Measurements from ENCODE around the gene EMILIN1. TPM values are rescaled to one million over a fixed set of nuclear protein-coding genes. Genes with fewer than 3 reads are reported as not detected.

The EMILIN1 gene
- total and polyA plus RNA-seq, 2 donors (not counting 3 experiments of a cell fraction or from before 2014, with no cell fraction given) = 11.7 to 16.6 TPM

DNA sequence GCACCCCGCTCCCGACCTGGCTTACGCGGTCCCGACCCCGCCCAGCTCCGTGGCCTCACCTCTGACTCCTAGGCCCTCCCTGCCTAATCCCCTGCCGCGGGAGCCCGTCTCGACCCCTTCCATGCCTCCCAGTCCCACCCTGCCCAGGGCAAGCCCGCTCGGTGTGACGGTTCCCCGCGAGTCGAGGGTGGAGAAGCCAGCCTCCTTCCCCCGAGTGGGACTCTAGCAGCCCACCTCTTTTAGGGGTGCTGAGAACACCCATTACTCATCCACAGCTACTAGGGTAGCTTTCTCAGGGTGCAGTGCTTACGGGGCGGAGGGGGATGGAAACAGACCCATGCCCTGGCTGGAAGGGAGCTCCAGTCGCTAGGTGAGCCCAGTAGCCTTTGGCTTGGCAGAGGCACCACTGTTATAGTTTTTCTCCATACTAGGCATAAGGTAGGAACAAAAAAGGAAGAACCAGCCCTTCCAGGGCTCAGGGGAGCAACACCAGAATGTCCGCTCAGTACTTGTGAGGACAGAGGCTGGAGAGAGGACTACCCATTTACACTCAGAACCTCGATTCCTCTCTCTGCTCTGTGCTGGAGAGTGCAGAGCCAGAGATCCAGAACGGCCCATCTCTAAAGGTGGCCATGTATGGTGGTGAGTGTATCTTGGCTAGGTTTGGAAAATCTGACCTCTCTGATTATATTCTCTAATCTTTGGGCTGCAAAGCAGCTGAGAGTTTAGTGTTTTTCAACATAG, 26.3 kb upstream of the EMILIN1 start:
- ChIA-PET POLR2A (interaction anchor here (2.2 kb wide), 1 partner anchor 20 kb away, joined by 7 read pairs; the partner anchor contains the start of gene OST4), CTCF (interaction anchor here (0.9 to 5.9 kb wide), 9 partner anchors 18 to 206 kb away, joined by 3 to 39 read pairs (median 7); partner anchors contain the start of genes KHK, OST4 and PREB)
- Histone ChIP-seq H3K4me2 (ENCODE audit: insufficient read depth, low read length) (peak overlapping the region; percentile 76), H3K4me1 (ENCODE audit: control insufficient read depth, extremely low read depth, insufficient read depth, low read length) (peaks cover 12% of the 10 kb centered on the region), H3K4me3 (replicated peaks in 1 of 3; ENCODE audit: insufficient read depth in 1 of 3, low read depth in 1 of 3, low read length in 3 of 3) (peak overlapping the region; percentile 67 to 93 (median 73)), H3K27ac (ENCODE audit: insufficient read depth, low read depth, low read length) (no peak overlapping the region), H3K79me2 (ENCODE audit: control insufficient read depth, insufficient read depth, low read length) (no peaks in the 10 kb centered on the region), H2AFZ (ENCODE audit: low read depth, low read length) (peak overlapping the region; percentile 93), H3K36me3 (ENCODE audit: control insufficient read depth in 2 of 2, extremely low read depth in 1 of 2, insufficient read depth in 2 of 2, low read length in 2 of 2) (peaks cover 3 to 23% of the 10 kb centered on the region in 2 experiments), H3K9me3 (replicated peaks; ENCODE audit: control insufficient read depth, insufficient read depth, low read length) (no peaks in the 10 kb centered on the region), H3K9me1 (replicated peaks; ENCODE audit: control insufficient read depth, extremely low read depth, insufficient read depth, low read length) (no peaks in the 10 kb centered on the region), H3K9ac (replicated peaks; ENCODE audit: extremely low read depth, insufficient read depth, low read length) (peak overlapping the region; percentile 61), H4K20me1 (replicated peaks; ENCODE audit: control insufficient read depth, extremely low read depth, insufficient read depth, low read length) (no peaks in the 10 kb centered on the region), H3K27me3 (ENCODE audit: control insufficient read depth in 2 of 2, insufficient read depth in 2 of 2, low read length in 2 of 2) (no peaks in the 10 kb centered on the region)
- BruUV-seq (replicated peaks) = no TSS peak
- intact Hi-C loops (cut with micrococcal nuclease) (loop anchor here (1.0 kb wide), 3 partner anchors 19 to 91 kb away; partner anchors contain the start of genes OST4 and PREB), dilution Hi-C loops (cut with MboI; ENCODE audit: extremely low pct_ligation_motif_present, low sequenced_read_pairs) (no loop called here)
- FAIRE-seq = peak; percentile 76
- TF ChIP-seq, protein P1, sequence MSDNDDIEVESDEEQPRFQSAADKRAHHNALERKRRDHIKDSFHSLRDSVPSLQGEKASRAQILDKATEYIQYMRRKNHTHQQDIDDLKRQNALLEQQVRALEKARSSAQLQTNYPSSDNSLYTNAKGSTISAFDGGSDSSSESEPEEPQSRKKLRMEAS (IDR thresholded peaks at IDR 0.05; ENCODE audit: insufficient read depth, insufficient read length) = no peak
- TF ChIP-seq, protein P2, sequence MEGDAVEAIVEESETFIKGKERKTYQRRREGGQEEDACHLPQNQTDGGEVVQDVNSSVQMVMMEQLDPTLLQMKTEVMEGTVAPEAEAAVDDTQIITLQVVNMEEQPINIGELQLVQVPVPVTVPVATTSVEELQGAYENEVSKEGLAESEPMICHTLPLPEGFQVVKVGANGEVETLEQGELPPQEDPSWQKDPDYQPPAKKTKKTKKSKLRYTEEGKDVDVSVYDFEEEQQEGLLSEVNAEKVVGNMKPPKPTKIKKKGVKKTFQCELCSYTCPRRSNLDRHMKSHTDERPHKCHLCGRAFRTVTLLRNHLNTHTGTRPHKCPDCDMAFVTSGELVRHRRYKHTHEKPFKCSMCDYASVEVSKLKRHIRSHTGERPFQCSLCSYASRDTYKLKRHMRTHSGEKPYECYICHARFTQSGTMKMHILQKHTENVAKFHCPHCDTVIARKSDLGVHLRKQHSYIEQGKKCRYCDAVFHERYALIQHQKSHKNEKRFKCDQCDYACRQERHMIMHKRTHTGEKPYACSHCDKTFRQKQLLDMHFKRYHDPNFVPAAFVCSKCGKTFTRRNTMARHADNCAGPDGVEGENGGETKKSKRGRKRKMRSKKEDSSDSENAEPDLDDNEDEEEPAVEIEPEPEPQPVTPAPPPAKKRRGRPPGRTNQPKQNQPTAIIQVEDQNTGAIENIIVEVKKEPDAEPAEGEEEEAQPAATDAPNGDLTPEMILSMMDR (IDR thresholded peaks at IDR 0.05; ENCODE audit: extremely low read depth in 1 of 2, insufficient read depth in 1 of 2, low read depth in 1 of 2, low read length in 2 of 2) = no peak
- no peak for TF ChIP-seq POLR2AphosphoS5 (IDR thresholded peaks at IDR 0.05; ENCODE audit: insufficient read depth, low read depth, low read length)
- DNase-seq (ENCODE audit: low read depth, low spot score) = peak; percentile 37

Measured in endothelial cell of umbilical vein (primary cell).